ENCODE data around the gene PYGB.

PYGB gene

GRCh38 chr20:25277051-25277801, 29.3 kb downstream of the PYGB start:
- DNase-seq = no peak
- in situ Hi-C loops (cut with MboI; ENCODE audit: low pct_unique_long_range_greater_than_20kb, low sequenced_read_pairs) = no loop called here

- no peak for DNase-seq
- in situ Hi-C loops (cut with MboI; ENCODE audit: low pct_unique_long_range_greater_than_20kb, low sequenced_read_pairs) = no loop called here
These were observed 30.1 kb downstream of the PYGB start for GRCh38 chr20:25277941-25278521.

- in situ Hi-C loops (cut with MboI; ENCODE audit: low pct_unique_long_range_greater_than_20kb, low sequenced_read_pairs) = no loop called here
- no peak for DNase-seq
These were observed 30.9 kb downstream of the PYGB start for GRCh38 chr20:25278636-25279361.

- in situ Hi-C loops (cut with MboI; ENCODE audit: low pct_unique_long_range_greater_than_20kb, low sequenced_read_pairs) = no loop called here
These were observed 31.5 kb downstream of the PYGB start for GRCh38 chr20:25279403-25279802.

GRCh38 chr20:25280051-25280573, 32.2 kb downstream of the PYGB start:
- in situ Hi-C loops (cut with MboI; ENCODE audit: low pct_unique_long_range_greater_than_20kb, low sequenced_read_pairs) = no loop called here
- no peak for DNase-seq

More at GRCh38 chr20:25279403-25279802, 31.5 kb downstream of the PYGB start:
- DNase-seq = no peak

DNA sequence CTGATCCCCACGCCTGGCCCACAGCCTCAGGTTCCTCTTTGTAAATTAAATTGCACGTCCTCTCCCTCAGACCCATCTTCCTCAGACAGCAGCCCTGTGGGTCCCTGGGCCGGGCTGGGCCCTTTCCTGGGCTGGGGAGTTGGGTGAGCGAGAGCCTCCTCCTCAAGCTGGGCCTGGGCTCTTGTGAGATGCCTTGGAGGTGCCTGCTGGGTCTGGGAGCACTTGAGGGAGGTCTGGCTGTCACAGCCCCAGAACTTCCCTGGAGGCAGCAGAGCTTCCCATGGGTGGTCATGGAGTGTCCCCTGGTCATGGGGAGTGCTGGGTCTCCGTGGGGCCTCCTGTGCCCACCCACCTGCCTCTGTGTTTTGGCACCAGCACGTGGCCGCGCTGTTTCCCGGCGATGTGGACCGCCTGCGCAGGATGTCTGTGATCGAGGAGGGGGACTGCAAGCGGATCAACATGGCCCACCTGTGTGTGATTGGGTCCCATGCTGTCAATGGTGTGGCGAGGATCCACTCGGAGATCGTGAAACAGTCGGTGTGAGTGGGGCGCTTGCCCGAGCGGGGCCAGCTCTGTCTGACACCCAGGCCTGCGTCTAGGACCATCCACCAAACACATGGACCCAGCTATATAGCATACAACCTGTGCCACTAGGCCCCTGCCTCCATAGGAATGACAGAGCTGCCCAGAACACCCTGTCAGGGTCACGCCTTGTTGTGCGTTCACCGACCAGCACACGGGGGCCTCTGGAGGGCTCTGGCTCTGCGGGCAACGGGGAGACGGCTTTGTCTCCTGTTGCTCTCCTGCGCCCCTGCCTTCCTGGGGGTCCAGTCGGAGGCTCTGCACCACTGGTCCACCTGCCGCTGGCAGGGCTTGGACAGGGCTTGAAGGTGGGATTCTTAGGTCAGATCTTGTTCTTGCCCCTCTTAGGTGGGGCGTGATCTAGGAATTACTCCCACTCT, 33.0 kb downstream of the PYGB start:
- in situ Hi-C loops (cut with MboI; ENCODE audit: low pct_unique_long_range_greater_than_20kb, low sequenced_read_pairs) = no loop called here

GRCh38 chr20:25281541-25281991, 33.7 kb downstream of the PYGB start:
- no peak for DNase-seq
- in situ Hi-C loops (cut with MboI; ENCODE audit: low pct_unique_long_range_greater_than_20kb, low sequenced_read_pairs) = no loop called here

More for the DNA sequence above, 33.0 kb downstream of the PYGB start:
- no peak for DNase-seq

- in situ Hi-C loops (cut with MboI; ENCODE audit: low pct_unique_long_range_greater_than_20kb, low sequenced_read_pairs) = no loop called here
- no peak for DNase-seq
These were observed 34.3 kb downstream of the PYGB start for GRCh38 chr20:25282034-25282781.

DNA sequence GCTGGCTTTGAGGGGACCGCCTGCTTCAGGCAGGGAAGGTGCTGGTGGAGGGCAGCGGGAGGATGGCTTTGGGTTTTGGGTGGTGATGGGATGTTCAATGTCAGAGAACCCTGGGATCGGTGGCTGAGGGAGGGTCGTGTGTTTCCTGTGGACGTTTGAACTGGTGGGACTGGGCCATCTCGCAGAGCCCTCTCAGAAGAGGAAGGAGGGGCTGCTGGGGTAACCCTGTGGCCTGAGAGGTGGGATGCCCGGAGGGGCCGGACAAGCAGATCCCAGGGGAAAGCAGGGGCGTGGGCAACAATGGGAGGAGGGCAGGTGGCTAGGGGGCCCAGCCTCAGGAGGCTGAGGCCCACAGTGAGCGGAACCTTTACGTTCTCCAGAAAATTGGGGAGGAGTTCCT, 34.9 kb downstream of the PYGB start:
- no peak for DNase-seq
- in situ Hi-C loops (cut with MboI; ENCODE audit: low pct_unique_long_range_greater_than_20kb, low sequenced_read_pairs) = no loop called here

GRCh38 chr20:25283221-25283951, 35.5 kb downstream of the PYGB start:
- in situ Hi-C loops (cut with MboI; ENCODE audit: low pct_unique_long_range_greater_than_20kb, low sequenced_read_pairs) = no loop called here
- DNase-seq = no peak

GRCh38 chr20:25284131-25284601, 36.3 kb downstream of the PYGB start:
- in situ Hi-C loops (cut with MboI; ENCODE audit: low pct_unique_long_range_greater_than_20kb, low sequenced_read_pairs) = no loop called here
- no peak for DNase-seq

DNA sequence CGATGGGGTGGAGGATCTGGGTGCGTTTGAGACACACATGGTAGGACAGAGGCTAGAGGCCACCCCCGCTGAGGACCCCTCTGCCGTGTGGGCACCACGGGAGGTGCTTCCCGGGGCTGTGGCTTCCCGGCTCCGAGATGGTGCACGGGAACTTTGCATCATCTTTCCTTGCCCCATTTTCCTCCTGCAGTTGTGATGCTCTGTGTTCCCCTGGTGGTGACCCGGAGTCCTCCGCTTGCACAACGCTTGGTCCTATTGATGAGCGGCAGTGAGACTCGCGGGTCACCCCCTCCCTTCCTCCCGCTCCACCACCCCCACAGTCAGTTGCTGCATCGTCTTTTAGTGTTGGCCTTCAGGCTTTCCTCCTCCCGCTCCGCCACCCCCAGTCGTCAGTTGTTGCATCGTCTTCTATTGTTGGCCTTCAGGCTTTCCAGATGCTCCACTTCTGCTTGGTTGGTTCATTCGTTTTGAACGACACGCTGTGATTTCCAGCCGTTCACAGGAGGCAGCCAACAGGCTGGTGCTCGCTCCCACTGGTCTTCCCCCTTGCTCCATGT, 37.3 kb downstream of the PYGB start:
- in situ Hi-C loops (cut with MboI; ENCODE audit: low pct_unique_long_range_greater_than_20kb, low sequenced_read_pairs) = no loop called here
- peak; percentile 19 for DNase-seq

GRCh38 chr20:25285856-25286798, 38.2 kb downstream of the PYGB start:
- in situ Hi-C loops (cut with MboI; ENCODE audit: low pct_unique_long_range_greater_than_20kb, low sequenced_read_pairs) = no loop called here

GRCh38 chr20:25286917-25287316, 39.0 kb downstream of the PYGB start:
- in situ Hi-C loops (cut with MboI; ENCODE audit: low pct_unique_long_range_greater_than_20kb, low sequenced_read_pairs) = no loop called here
- no peak for DNase-seq

More at GRCh38 chr20:25285856-25286798, 38.2 kb downstream of the PYGB start:
- DNase-seq = no peak

- in situ Hi-C loops (cut with MboI; ENCODE audit: low pct_unique_long_range_greater_than_20kb, low sequenced_read_pairs) = no loop called here
- DNase-seq = no peak
These were observed 39.9 kb downstream of the PYGB start for GRCh38 chr20:25287631-25288290.
